ENCODE measurements around the gene TARS1.

TARS1 gene

GRCh38 chr5:33440482-33441240, at the start of gene TARS1 (continued):
- TF ChIP-seq, protein P1, sequence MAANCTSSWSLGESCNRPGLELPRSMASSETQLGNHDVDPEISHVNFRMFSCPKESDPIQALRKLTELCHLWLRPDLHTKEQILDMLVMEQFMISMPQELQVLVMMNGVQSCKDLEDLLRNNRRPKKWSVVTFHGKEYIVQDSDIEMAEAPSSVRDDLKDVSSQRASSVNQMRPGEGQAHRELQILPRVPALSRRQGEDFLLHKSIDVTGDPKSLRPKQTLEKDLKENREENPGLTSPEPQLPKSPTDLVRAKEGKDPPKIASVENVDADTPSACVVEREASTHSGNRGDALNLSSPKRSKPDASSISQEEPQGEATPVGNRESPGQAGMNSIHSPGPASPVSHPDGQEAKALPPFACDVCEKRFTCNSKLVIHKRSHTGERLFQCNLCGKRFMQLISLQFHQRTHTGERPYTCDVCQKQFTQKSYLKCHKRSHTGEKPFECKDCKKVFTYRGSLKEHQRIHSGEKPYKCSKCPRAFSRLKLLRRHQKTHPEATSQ (tag by site-specific recombination; IDR thresholded peaks at IDR 0.05) = peak; percentile 71; the same call in 1 of the 2 replicates
- TF ChIP-seq, protein P2, sequence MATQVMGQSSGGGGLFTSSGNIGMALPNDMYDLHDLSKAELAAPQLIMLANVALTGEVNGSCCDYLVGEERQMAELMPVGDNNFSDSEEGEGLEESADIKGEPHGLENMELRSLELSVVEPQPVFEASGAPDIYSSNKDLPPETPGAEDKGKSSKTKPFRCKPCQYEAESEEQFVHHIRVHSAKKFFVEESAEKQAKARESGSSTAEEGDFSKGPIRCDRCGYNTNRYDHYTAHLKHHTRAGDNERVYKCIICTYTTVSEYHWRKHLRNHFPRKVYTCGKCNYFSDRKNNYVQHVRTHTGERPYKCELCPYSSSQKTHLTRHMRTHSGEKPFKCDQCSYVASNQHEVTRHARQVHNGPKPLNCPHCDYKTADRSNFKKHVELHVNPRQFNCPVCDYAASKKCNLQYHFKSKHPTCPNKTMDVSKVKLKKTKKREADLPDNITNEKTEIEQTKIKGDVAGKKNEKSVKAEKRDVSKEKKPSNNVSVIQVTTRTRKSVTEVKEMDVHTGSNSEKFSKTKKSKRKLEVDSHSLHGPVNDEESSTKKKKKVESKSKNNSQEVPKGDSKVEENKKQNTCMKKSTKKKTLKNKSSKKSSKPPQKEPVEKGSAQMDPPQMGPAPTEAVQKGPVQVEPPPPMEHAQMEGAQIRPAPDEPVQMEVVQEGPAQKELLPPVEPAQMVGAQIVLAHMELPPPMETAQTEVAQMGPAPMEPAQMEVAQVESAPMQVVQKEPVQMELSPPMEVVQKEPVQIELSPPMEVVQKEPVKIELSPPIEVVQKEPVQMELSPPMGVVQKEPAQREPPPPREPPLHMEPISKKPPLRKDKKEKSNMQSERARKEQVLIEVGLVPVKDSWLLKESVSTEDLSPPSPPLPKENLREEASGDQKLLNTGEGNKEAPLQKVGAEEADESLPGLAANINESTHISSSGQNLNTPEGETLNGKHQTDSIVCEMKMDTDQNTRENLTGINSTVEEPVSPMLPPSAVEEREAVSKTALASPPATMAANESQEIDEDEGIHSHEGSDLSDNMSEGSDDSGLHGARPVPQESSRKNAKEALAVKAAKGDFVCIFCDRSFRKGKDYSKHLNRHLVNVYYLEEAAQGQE (tag by site-specific recombination; IDR thresholded peaks at IDR 0.05) = peak; percentile 76
- 0 out of 2 replicates have a peak, but pooled peaks have one; percentile 51 for TF ChIP-seq REPIN1 (tag by site-specific recombination; IDR thresholded peaks at IDR 0.05; ENCODE audit: low read depth)
- no peak for TF ChIP-seq ZNF707 (tag by site-specific recombination; IDR thresholded peaks at IDR 0.05)
- no peak for TF ChIP-seq ZNF169 (tag by site-specific recombination; IDR thresholded peaks at IDR 0.05)
- TF ChIP-seq ZIC2 (tag by site-specific recombination; IDR thresholded peaks at IDR 0.05) = peak; percentile 60
- TF ChIP-seq ZNF366 (tag by site-specific recombination; conservative IDR thresholded peaks at IDR 0.05) = peak; percentile 55
- TF ChIP-seq ZNF174 (tag by site-specific recombination; IDR thresholded peaks at IDR 0.05) = no peak
- TF ChIP-seq YY2 (tag by site-specific recombination; IDR thresholded peaks at IDR 0.05) = no peak
- TF ChIP-seq HIC1 (tag by site-specific recombination; IDR thresholded peaks at IDR 0.05) = peak; percentile 78
- TF ChIP-seq KLF8 (tag by site-specific recombination; IDR thresholded peaks at IDR 0.05) = peak; percentile 28
- TF ChIP-seq ZNF202 (tag by site-specific recombination; IDR thresholded peaks at IDR 0.05; ENCODE audit: borderline replicate concordance) = no peak
- peak; percentile 83 for TF ChIP-seq KLF16 (tag by site-specific recombination; IDR thresholded peaks at IDR 0.05)
- TF ChIP-seq ZNF132 (tag by site-specific recombination; IDR thresholded peaks at IDR 0.05; ENCODE audit: borderline replicate concordance) = no peak
- TF ChIP-seq MEIS1 (CRISPR knock-in tag; IDR thresholded peaks at IDR 0.05; ENCODE audit: borderline replicate concordance) = no peak
- TF ChIP-seq BCL6B (tag by site-specific recombination; IDR thresholded peaks at IDR 0.05) = peak; percentile 99
- 0 out of 2 replicates have a peak, but pooled peaks have one; percentile 12 for TF ChIP-seq ZSCAN18 (tag by site-specific recombination; IDR thresholded peaks at IDR 0.05)
- no peak for TF ChIP-seq ZSCAN23 (tag by site-specific recombination; IDR thresholded peaks at IDR 0.05)
- TF ChIP-seq ZNF677 (tag by site-specific recombination; IDR thresholded peaks at IDR 0.05) = peak; percentile 98
- TF ChIP-seq SCRT2 (tag by site-specific recombination; IDR thresholded peaks at IDR 0.05) = peak; percentile 70; the same call in 1 of the 2 replicates
- no peak; the same call in 1 of the 2 replicates for TF ChIP-seq ZNF184 (tag by site-specific recombination; IDR thresholded peaks at IDR 0.05)
- TF ChIP-seq ZNF544 (tag by site-specific recombination; IDR thresholded peaks at IDR 0.05) = no peak
- no peak for TF ChIP-seq ZNF426 (tag by site-specific recombination; IDR thresholded peaks at IDR 0.05)
- TF ChIP-seq ZSCAN30 (tag by site-specific recombination; IDR thresholded peaks at IDR 0.05) = peak; percentile 64; the same call in 1 of the 2 replicates
- no peak for TF ChIP-seq ZNF248 (tag by site-specific recombination; IDR thresholded peaks at IDR 0.05)
- 0 out of 2 replicates have a peak, but pooled peaks have one; percentile 39 for TF ChIP-seq ZNF18 (tag by site-specific recombination; IDR thresholded peaks at IDR 0.05)
- TF ChIP-seq MZF1 (tag by site-specific recombination; IDR thresholded peaks at IDR 0.05; ENCODE audit: borderline replicate concordance) = 0 out of 2 replicates have a peak, but pooled peaks have one; percentile 28
